GM21529 (cell line): ENCODE data around the gene ESRP2.
A peak's percentile ranks its signal among the peaks of the same experiment; 100 is the strongest.

ENCODE experiments used
- ATAC-seq: cut with Tn5 transposase; IDR thresholded peaks from one replicate; pipeline ENCODE4 v1.9.1; 2021; ENCODE audit not compliant: unreplicated experiment

The ESRP2 gene

DNA sequence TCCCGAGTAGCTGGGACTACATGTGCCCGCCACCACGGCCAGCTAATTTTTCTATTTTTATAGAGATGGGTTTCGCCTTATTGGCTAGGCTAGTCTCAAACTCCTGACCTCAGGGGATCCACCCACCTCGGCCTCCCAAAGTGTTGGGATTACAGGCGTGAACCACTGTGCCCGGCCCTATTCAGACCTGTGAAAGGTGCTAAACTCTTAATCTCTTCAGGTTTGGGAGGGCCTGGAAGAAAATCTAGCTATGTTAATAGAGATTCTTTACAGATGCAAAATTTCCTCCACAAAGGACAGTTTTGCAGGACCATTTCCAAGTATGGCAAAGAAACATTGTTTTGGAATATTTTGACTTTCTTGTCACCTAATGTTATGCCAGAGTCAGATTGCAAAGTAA is 6.2 kb upstream of the ESRP2 start:
- ATAC-seq, result no peak

DNA sequence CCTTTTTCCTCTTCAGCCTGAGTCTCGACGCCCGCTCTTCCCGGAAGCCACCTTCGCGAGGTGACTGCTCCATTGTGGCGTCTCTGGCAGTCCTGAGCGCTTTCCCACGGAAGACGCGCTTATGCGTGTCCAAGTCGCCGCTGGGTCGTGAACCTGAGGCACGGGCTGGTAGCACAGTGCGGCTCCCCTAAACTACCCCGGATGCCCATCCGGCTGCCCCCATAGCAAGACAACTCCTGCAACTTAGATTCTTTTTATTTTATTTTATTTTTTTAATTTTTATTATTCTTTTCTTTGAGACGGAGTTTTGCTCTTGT is 2.1 kb upstream of the ESRP2 start:
- ATAC-seq, result no peak

DNA sequence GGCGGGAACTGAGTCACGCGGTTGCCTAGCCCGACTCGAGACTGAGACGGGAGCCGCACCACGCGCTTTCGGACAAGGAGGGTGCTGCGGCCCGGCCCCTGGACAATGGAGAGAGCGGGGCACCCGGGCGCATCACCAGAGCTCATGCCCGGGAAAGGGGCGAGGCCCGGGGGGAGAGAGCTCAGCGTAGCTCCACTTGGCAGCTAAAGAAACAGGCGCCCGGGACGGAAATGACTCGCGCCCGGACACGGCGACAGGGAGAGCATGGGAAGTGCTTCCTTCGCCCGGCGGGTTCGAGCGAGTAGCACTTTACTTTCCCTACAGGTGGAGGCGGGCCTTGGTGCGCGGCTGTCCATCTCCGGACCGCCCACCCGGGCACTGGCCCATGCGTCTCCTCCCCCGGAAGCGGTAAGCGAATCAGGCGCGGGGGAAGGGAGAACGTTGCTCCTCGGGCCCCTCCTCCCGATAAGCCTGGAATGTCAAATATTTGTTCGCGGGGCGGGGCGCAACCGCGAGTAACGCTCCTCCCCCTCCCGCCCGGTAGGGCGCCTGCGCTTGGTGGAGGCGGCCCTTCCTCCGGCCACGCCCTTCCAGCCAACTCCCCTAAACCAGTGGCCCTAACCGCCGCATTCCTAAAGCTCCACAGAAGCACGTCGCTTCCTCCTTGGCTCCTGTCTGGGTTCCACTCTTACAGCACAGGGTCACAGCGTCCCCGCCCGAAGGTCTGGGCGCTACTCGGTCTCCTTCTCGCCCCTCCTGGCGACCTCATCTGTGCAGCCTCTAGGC is 1.5 kb upstream of the ESRP2 start:
- ATAC-seq, result peak; percentile 82

DNA sequence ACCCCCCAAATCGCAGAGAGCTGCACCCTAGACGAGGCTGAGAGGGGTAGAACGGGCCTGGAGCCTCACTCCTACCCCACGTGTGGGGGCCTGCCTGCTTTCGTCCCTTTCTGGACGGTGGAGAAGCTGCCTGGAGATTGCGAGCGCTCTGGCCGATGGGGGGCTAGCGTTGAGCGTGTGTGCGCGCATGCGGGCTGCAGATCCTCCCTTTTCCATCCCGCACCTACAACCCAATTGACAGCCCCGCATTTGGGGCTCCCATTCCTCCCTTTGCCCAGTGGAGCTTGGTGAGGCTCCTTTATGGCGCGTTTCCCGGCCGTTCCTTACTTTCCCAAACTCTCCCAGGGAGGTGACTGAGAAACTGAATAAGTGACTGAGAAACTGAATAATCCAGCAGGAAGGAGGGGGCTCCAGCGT is 907 bp upstream of the ESRP2 start:
- no peak for ATAC-seq

DNA sequence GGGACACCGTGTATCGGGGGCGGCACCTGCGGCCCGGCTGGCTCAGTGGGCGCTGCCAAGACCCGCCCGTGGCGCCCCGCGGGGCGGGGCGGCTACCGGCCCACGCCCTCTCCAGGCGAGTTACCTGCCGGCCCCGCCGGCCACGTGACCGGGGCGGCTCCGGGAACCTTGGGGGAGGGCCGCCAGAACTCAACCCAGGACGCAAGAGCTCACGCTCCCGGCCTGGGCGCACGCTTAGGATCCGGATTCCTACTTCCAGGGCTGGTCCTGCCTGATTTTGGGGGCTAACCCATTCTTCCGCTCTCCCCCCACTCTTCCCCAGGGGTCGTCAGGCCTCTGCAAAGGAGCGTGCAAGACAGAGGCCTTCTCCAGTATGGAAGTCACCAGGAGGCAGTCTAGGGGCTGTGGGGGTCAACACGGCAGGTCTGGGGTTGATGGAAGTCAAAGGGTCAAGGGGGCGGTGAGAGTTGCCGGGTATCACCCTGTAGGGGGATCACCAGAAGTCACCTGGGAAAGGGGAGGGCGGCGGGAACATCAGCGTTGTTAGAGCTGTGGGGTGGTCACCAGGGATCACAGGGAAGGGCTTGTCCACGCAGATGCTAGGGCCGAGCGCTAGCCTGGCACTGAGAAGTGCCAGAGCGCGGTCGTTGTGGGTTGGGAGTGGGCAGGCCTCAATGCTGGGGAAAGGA is 354 bp upstream of the ESRP2 start:
- ATAC-seq, result no peak

DNA sequence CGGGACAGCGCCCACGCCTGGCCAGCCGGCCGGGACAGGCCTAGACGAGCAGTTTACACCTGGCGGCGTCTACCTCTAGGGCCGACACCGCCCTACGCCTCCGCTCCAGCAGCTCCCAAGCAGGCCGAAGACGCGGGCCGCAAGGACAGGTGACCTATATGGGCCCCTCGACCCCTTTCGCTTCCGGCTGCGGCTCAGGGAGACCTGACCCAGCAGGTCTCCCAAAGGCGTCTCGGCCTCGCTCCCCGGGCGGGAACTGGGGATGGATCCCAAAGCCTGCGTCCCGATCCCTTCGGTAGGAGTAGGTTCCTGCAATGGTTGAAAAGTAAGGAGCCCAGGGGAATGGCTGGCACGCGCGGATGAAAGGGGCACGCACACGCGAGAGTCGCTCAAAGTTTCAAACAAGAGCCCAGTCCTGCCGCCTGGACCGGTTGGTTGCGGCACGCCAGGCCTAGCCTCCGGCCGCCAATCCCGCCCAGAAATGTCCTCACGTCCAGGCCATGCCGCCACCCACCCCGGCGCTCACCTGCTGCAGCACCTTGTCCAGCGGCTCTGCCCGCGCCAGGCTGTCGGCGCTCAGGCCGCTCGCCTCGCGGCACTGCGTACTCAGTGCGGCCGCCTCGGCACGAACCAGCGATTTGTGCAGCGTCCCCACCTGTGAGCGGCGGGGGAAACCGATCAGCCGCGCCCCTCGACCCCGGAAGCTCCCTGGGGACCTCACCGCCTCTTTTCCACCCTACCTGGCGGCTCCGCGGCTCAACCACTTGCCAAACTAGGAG is 630 bp downstream of the ESRP2 start:
- ATAC-seq, result no peak

DNA sequence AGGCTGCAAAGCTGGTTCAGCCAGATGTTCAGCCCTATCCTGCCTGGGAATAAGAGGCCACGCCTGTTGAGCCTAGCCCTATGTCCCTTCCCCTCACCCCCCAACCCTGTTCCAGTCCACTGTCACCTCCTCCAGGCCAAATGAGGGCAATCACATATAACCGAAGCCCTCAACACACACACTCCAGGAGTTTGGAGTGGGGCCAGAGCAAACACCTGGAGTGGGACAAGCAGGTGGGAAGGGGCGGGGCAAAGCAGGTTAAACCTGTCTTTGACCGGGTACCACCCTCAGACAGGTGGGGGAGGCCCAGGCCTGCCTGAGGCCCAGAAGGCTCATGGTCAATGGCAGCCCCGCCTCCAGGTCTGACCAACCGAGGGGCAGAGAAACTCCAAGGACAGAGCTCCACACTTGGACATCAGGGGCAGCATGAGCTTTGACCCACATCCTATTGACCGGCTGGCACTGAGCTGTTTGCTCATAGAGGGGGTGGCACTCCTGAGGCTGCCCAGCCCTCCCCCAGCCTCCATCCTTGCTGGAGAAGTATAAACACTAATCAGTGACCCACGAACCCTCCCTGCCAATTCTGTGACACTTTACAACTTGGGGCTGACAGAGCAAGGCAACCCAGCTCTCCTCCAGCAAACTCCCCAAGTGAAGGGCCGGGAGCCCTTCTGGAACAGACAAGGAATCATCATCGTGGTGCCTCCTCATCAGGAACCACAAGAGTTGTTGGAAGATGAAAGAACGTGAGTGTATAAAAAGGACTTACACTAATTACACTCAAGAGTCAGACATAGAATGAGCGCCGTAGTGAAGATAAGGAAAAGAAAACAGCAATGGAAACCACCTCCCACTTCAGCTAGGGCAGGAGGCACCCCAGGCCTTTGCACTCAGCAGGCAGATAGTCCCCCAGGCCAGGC is 1.5 kb downstream of the ESRP2 start:
- ATAC-seq, result no peak

DNA sequence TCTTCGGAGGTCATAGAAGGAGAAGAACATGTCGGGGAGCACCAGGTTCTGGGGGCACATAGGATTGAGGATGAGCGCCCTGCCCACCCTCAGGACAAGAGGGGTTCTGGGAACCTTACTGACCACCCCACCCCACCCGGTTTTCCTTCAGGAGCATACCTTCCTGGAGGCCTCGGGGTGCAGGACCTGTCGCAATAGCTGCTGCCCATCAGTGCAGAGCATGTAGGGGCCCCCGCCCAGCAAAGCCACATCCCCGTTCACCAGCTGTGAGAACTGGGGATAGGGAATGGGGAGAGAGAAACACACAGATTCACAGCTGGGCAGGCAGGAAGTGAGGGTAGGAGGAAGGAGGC is 2.1 kb downstream of the ESRP2 start:
- ATAC-seq, result no peak

DNA sequence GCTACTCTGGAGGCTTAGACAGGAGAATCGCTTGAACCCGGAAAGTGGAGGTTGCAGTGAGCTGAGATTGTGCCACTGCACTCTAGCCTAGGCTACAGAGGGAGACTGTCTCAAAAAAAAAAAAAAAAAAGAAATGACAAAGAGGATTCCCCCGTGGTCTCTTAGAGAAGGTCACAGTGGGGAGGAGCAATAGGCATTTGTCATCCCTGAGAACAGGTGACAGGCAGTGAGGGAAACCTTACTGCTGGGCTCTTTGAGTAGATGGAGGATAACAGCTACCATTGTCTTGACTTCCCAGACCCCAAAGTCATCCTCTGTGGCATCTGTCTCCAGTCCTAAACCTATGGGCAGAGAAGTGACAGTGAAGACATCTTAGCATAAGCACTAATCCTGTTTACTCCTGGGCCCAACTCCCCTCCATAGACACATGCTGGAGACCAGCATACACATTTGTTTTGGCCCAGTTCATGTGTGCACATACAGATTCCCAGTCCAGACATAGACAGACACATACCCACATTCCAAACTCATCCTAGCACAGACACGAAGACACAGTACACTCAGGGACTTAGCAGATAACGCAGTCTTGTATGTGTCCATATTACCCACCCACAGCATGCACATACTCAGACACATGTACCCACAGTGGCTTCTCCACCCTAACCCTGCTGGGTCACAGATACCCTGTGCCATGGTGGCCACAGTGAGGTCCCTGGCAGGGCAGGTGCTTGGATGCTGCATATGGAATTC is 2.7 kb downstream of the ESRP2 start:
- no peak for ATAC-seq

DNA sequence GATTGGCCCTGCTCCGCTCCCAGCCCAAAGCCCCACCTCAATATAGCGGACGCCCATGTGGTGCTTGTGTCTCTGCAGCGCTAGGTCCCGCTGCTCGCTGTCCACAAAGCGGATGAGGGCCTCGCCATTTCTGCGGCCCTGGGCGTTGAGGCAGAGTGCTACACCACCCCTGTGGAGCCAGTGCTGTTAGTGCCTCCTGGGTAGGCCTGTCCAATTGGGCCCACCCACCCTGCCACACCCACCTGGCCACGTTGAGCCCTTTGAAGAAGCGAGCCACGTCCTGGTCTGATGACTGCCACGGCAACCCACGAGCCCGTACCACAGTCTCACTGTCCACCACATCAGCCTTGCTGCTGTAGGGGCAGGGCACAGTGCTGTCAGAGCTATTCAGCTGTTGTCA is 3.6 kb downstream of the ESRP2 start:
- no peak for ATAC-seq

DNA sequence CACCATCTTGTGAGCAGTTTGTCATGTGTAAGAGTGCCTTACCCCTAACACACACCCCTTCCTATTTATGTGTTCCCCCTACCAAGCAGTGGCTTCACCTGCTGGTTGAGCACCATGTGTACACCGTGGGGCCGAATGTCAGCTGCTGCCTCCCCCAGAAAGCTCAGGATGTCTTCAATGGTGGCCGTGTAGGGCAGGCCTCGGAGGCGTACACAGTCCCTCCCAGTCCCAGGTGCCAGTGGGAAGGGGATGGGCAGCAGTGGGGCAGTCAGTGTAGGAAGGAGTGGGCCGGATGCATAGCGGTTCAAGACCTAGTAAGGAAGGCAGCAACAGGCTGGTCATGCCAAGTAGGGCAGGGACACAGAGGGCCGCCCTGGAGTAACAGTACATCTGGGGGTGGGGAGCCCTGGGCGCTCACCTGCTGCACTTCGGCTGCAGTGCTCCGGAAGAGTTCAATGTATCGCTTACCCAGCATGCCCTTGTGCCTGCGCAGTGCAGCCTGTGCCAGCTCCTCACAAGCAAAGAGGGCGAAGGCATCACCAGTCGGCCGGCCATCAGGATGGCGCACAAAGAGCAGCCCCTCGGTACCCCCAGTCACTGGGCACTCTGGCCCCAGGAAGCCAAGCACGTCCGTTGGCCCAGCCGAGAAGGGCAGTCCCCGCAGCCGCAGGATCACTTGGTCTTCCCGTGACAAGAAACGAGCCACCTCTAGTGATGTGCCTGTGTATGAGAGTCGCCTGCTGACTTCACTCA is 4.4 kb downstream of the ESRP2 start:
- no peak for ATAC-seq

DNA sequence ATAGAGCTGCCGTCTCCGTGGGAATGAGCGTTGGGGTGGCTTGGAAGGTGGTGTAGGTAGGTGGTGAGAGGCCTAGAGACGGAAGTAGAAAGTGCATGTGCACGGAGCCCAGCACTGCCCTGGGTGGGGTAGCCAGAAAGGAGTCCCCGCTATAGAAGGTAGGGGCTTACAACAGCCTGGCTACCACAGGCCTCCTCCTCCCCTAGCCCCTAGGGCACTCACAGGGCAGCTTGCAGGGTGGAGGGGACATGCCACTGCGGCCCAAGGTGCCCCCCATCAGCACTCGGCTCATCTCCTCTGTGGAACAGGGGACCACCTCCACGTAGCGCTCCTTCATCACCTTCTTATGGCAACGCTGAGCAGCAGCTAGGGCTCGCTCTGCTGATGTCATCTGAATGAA is 5.0 kb downstream of the ESRP2 start:
- ATAC-seq, result no peak

DNA sequence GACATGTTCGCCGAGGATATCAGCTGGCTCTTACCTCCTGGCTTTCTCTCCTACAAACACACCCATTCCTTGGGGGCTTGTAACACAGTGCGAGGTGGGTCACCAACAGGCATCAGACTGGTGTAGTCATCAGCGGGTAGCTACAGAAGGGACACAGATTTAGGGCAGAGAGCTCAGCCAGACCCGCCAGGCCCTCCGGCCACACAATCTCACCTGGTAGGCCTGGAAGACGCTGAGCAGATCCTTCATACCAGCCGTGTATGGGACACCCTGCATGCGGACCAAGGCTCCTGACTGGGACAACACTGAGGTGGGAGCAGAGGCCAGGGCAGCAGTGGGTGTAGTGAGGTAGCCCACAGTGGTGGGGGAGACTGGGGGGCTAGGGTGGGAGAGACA is 5.8 kb downstream of the ESRP2 start:
- ATAC-seq, result no peak

DNA sequence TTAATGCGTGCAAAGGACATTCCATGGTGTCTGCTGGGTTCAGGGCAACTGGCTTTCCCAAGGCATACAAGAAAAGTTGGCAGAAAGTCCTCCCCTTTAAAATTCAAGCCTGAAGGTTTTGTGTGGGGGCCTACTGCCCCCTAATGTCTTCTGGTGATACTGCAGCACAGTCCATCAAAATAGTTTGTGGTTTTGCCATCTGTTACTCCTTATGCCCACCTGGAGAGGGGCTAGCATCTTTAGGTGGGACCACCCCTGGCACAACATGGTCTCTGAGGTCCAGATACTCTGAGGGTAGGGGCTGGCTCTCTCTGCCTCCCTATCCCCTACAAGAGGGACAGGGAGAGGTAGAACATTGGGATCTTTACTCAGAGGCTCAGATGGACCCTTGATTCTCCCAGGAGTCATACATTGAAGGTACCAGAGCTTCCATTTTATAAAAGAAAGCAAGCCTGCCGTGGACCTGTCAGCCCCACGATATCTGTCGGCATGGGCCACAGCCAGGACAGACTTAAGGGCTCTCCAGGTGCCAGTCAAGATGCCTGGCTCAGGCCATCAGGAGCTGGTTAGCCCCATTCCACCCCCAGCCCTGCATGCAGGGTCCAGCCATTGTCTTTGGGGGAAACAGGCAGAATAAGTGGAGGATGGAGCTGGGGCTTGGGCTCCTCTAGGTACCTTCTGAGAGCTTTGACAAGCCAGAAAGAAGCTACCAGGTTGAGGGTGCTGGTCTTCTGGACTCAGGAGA is 6.3 kb downstream of the ESRP2 start:
- no peak for ATAC-seq

DNA sequence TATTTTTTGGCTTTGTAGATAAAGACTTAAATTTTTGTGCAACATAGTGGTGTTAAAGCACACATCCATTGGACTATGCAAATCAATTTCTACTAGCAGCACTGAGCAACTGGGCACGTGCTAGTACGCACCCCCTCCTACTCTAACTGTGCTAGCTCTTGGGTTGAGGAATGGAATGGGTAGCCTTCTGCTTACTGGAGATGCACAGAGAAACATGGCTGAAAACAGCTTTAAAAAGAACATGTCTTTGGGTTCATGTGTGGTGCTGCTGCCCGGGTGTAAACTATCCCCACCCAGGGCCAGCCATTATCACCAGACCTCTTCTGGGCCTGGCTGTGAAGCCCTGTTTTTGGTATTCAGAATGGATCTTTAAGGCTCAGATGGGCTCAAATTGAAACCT is 7.3 kb downstream of the ESRP2 start:
- ATAC-seq, result no peak

DNA sequence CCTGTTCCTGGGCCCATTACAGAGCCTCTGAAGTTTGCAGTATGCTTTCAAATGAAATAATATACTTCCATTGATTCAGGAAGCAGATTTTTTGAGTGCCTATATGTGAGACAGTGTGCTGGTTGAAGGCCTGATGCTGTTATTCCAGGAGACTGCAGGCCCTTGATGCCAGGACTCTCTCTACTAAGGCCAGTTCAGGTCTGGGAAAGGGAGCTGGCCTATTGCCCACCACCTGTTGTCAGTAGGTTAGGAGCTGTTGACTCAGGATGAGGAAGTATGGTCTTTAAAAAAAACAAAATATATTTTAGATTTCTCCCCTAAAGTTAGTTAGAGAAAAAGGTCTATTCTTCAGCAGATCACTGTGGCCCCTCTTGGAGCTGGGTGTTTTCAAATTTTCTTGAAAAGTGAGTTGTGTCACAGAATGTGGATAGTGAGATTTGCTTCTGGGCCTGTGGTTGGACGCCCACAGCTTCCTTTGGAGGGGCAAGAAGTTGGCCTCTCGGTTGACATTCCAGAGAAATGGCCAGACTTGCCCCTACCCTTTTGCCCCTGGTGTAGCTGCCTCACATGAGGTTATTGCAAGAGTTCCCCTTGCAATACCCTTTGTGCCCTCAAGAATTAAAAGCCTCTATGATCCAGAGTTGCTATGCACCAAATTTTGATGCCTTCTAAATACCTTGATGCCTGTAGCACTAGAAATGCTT is 7.9 kb downstream of the ESRP2 start:
- ATAC-seq, result no peak

DNA sequence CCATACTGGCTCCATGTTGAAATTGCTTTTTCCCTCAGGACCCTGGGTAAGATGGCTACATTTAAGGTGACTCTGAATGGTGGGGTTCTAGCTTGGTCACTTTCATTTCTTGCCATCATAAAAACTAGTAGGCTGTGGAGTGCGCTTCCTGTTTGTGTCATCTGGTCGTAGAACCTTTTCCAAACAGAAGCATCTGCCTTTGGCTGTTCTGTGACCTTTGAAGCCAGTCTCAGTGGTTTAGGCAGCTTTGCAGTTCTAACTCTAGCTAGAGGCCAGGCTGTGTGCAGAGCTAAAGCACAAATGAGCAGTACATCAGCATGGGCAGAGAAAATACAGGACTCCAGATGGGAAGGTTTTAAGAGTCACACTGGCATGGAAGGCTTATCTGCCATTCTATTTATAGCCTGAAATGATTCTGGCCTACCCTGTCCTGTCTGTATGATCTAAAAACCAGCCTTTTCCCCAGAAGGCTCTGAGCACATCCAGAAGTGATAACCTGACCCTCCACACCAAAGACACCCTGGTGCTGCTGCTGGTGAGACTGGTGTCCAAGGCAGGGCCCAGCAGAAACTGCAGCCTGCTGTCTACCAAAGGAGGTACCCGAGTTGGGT is 8.6 kb downstream of the ESRP2 start:
- no peak for ATAC-seq

DNA sequence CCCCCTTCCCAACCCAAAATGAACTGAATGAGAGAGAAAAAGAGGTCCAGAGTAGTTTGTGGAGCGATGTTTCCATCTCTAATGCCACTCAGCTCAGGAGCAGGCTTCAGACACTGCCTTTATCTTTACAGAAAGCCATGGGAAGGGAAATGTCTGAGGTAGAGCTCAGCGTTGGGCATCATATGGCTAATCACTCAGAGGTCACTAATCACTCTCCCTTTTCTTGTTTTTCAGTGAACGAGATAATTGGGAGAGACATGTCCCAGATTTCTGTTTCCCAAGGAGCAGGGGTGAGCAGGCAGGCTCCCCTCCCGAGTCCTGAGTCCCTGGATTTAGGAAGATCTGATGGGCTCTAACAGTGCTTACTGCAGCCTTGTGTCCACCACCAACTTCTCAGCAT is 9.8 kb downstream of the ESRP2 start:
- ATAC-seq, result no peak
